ENCODE results near the gene GPR15LG.

The GPR15LG gene

GRCh38 chr10:84233940-84234339 is 60.3 kb downstream of the GPR15LG start:
- in situ Hi-C loops (cut with HindIII; ENCODE audit: low pct_ligation_motif_present, low pct_unique_long_range_greater_than_20kb, low sequenced_read_pairs), result no loop called here
- DNase-seq, result no peak

DNA sequence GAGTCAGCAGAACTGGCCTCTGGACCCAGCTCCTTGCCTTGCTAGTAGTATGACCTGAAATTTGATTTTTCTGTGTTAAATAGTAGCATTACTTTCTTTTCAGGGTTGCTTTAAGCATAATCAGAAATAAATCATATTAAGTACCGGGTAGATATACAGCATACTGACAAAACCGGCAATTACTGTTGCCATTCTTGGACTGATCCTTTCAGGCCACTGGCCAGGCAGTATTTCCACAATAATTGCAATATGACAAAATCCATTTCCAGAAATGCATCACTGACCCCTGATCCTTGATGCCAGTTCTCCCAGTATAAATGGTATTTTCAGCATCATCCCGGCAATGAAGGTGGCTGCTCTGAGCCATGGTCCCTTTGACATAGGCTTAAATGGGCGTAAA is 60.9 kb downstream of the GPR15LG start:
- no peak for DNase-seq

More for the DNA sequence above, 60.9 kb downstream of the GPR15LG start:
- in situ Hi-C loops (cut with HindIII; ENCODE audit: low pct_ligation_motif_present, low pct_unique_long_range_greater_than_20kb, low sequenced_read_pairs), result no loop called here
